GM10248 (cell line): ENCODE data around the gene SLC1A2.
A peak's percentile ranks its signal among the peaks of the same experiment; 100 is the strongest.

Experiments
- CTCF ChIA-PET: fragments of 300-600 bp; sonication (Branson Sonifier 250); formaldehyde crosslinking; extraction: SDS; loops from one replicate; lab custom pipeline; 2021; ENCODE audit warnings: antibody characterized with exemption; lab: Yijun Ruan, JAX
- POLR2A ChIA-PET: fragments of 350-650 bp; sonication (Branson Sonifier 250); formaldehyde crosslinking; extraction: SDS; loops from one replicate; lab custom pipeline; 2020; ENCODE audit warnings: antibody characterized with exemption; lab: Yijun Ruan, JAX
- DNase-seq: peaks from one replicate; pipeline ENCODE4 v3.0.0; 2012; ENCODE audit errors: extremely low spot score
- CTCF ChIP-seq: IDR thresholded peaks from 2 replicates; pipeline ENCODE4 v1.5.1; 2012; ENCODE audit warnings: mild to moderate bottlenecking, low read depth; ENCODE audit errors: extremely low read depth, missing control alignments, control extremely low read depth

SLC1A2 gene

GRCh38 chr11:35391922-35392688, 27.3 kb downstream of the SLC1A2 start:
- ChIA-PET POLR2A (interaction anchor here (0.8 kb wide), 1 partner anchor 15 kb away, joined by 3 read pairs; no protein-coding TSS in a partner anchor), CTCF (interaction anchor here (0.8 to 10.1 kb wide), 63 partner anchors 10 to 1026 kb away, joined by 3 to 107 read pairs (median 4); partner anchors contain the start of gene ELF5)
- TF ChIP-seq CTCF = peak; percentile 91
- DNase-seq = peak; percentile 75

GRCh38 chr11:35390737-35391682, 28.3 kb downstream of the SLC1A2 start:
- TF ChIP-seq CTCF = no peak
- POLR2A ChIA-PET = interaction anchor here (0.8 kb wide), 1 partner anchor 16 kb away, joined by 3 read pairs; no protein-coding TSS in a partner anchor
- CTCF ChIA-PET = interaction anchor here (0.8 to 10.1 kb wide), 52 partner anchors 9 to 1025 kb away, joined by 3 to 107 read pairs (median 4); partner anchors contain the start of gene ELF5
- peak; percentile 31 for DNase-seq

- ChIA-PET CTCF (interaction anchor here (0.9 to 10.1 kb wide), 6 partner anchors 83 to 1024 kb away, joined by 3 to 107 read pairs (median 14); partner anchors contain the start of genes APIP, ELF5 and PDHX), POLR2A (no interaction called here)
- TF ChIP-seq CTCF = no peak
- DNase-seq = peak; percentile 24
Measured at GRCh38 chr11:35389897-35390465, 29.4 kb downstream of the SLC1A2 start.

- no peak for DNase-seq
- TF ChIP-seq CTCF = no peak
- POLR2A ChIA-PET = no interaction called here
- CTCF ChIA-PET = interaction anchor here (0.7 to 10.1 kb wide), 5 partner anchors 54 to 803 kb away, joined by 3 to 107 read pairs (median 3); partner anchors contain the start of genes APIP and PDHX
Measured at GRCh38 chr11:35389112-35389511, 30.2 kb downstream of the SLC1A2 start.

- TF ChIP-seq CTCF = no peak
- DNase-seq = no peak
- ChIA-PET POLR2A (no interaction called here), CTCF (interaction anchor here (0.9 to 10.1 kb wide), 8 partner anchors 10 to 465 kb away, joined by 3 to 107 read pairs (median 3); no protein-coding TSS in a partner anchor)
Measured at GRCh38 chr11:35388061-35388460, 31.3 kb downstream of the SLC1A2 start.
